GM12892 (cell line): ENCODE results near the gene PAGE1.

Source experiments
- POLR2A ChIP-seq: IDR thresholded peaks from 2 replicates; pipeline ENCODE4 v1.6.1; 2011; ENCODE audit warnings: low read depth, low read length, control low read depth
- POLR2AphosphoS5 ChIP-seq: IDR thresholded peaks from 2 replicates; pipeline ENCODE4 v1.6.1; 2011; ENCODE audit warnings: low read depth, low read length, control low read depth
- TAF1 ChIP-seq: IDR thresholded peaks from 2 replicates; pipeline ENCODE4 v1.6.1; 2011; ENCODE audit warnings: low read depth, mild to moderate bottlenecking, control low read depth, low read length, borderline replicate concordance

DNA sequence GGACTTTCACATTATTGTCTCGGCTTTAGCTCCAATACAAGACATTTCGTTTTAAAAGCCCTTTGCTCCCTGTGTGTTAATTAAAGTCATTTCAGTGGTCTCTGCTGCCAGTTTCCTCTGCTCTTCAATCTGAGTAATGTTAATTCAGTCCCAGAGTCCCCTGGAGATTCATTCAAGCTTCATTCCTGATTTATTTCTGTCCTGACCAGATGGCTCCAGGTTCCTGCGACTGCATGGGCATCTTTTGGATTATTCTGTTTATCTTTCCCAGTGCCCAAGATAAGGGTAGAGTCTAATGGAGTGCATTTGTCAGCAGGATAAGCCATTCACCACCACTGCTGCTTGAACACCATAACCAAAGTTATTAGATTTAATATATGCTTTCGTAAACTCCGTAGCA, 6.1 kb upstream of the PAGE1 start:
- TF ChIP-seq POLR2A (no peak), POLR2AphosphoS5 (no peak), TAF1 (no peak)
